Cardiac fibroblast (primary cell): ENCODE data around the gene NARF.

Experiments used
- DNase-seq, 2 donors: peaks; one replicate each; pipeline versions ENCODE4 v3.0.0 to v3.0.0-alpha.2; 2010; ENCODE audit warnings: low read depth in 2 of 2
- H3K4me3 ChIP-seq, 2 donors: replicated peaks in 1 of 2; 1 replicate in 1 of 2; 2 replicates in 1 of 2; pipeline ENCODE4 v1.5.1; 2011; ENCODE audit warnings: low read depth in 2 of 2, low read length in 2 of 2, mild to moderate bottlenecking in 2 of 2, moderate library complexity in 1 of 2
- CTCF ChIP-seq: IDR thresholded peaks from one replicate; pipeline ENCODE4 v1.5.1; 2011; ENCODE audit warnings: low read depth, mild to moderate bottlenecking, low read length, inconsistent platforms

Gene NARF

GRCh38 chr17:82442643-82443464 lies 15.7 kb upstream of the NARF start:
- TF ChIP-seq CTCF = no peak
- DNase-seq = no peak
- no peak overlapping the region for H3K4me3 ChIP-seq

GRCh38 chr17:82443465-82444283 lies 14.9 kb upstream of the NARF start:
- TF ChIP-seq CTCF = no peak

GRCh38 chr17:82444284-82444893 lies 14.2 kb upstream of the NARF start:
- no peak for TF ChIP-seq CTCF
- no peak overlapping the region for H3K4me3 ChIP-seq
- DNase-seq = no peak

More at GRCh38 chr17:82443465-82444283, 14.9 kb upstream of the NARF start:
- no peak for DNase-seq
- H3K4me3 ChIP-seq = no peak overlapping the region

- TF ChIP-seq CTCF = no peak
- no peak overlapping the region for H3K4me3 ChIP-seq
- peak in 1 of 2 donors; percentile 61 for DNase-seq
Measured at GRCh38 chr17:82444941-82445521, 13.5 kb upstream of the NARF start.

- DNase-seq = no peak
- no peak for TF ChIP-seq CTCF
- H3K4me3 ChIP-seq = no peak overlapping the region
Measured at GRCh38 chr17:82445542-82445941, 13.0 kb upstream of the NARF start.

GRCh38 chr17:82446124-82446523 lies 12.4 kb upstream of the NARF start:
- no peak for DNase-seq
- no peak overlapping the region for H3K4me3 ChIP-seq
- TF ChIP-seq CTCF = no peak
